Mononuclear cell (primary cell): ENCODE measurements around the gene RPF1. TPM values are rescaled to one million over a fixed set of nuclear protein-coding genes. Genes with fewer than 3 reads are reported as not detected.

Experiments used
- H3K27me3 ChIP-seq: 2 replicates; pipeline ENCODE4 v1.6.0; 2011; ENCODE audit warnings: low read length, control low read depth; ENCODE audit not compliant: insufficient read depth
- H3K4me1 ChIP-seq: 2 replicates; pipeline ENCODE4 v1.5.1; 2011; ENCODE audit warnings: mild to moderate bottlenecking, low read length, control low read depth; ENCODE audit not compliant: insufficient read depth
- H3K4me3 ChIP-seq: 2 replicates; pipeline ENCODE4 v1.5.1; 2011; ENCODE audit warnings: mild to moderate bottlenecking, low read length, moderate library complexity
- H3K9me3 ChIP-seq: 2 replicates; pipeline ENCODE4 v1.5.1; 2011; ENCODE audit warnings: low read depth, mild to moderate bottlenecking, control low read depth, low read length
- total RNA-seq: library from RNA; depleted of rRNA; stranded (reverse); fragments of >200 nt; gene quantifications from one replicate; pipeline ENCODE4 v1.2.3, GENCODE V29; 2012

The RPF1 gene
- total RNA-seq, 1 donor = 95.8 TPM

DNA sequence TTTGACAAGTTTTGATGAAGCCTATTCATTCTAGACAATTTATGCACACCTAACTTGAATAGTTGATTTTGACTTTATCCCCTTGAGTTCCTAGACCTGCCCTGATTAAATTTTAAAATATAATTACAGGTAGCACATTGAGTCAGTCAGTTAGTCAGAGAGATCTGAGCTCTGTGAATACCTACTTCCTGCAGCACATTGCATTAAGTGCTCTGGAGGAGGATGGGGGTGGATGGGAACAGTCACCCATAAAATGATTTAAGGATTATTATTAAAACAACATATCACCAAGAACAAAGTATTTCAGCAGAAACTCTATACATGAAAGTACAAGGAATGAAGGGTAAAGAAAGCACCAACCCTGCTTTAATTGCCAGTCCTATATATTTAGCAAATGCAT, 11.8 kb upstream of the RPF1 start:
- Histone ChIP-seq H3K9me3 (no peaks in the 10 kb centered on the region), H3K4me3 (no peak overlapping the region), H3K27me3 (peaks cover 40% of the 10 kb centered on the region), H3K4me1 (no peaks in the 10 kb centered on the region)

DNA sequence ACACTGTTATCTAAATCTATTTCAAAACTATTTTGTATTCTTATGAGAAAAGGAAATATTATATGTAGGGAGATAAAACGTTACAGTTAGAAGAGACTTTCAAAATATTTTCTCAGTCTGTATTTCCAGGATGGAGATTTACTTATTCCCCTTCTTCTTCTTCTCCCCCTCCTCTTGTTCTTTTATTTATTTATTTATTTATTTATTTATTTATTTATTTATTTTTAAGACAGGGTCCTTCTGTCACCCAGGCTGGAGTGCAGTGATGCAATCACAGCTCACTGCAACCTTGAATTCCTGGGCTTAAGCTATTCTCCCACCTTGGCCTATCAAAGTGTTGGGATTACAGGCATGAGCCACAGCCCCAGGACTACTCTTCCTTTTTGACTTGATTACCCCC, 2.8 kb upstream of the RPF1 start:
- H3K27me3 ChIP-seq = peaks cover 37% of the 10 kb centered on the region
- H3K9me3 ChIP-seq = no peaks in the 10 kb centered on the region
- no peak overlapping the region for H3K4me3 ChIP-seq
- peaks cover 18% of the 10 kb centered on the region for H3K4me1 ChIP-seq

DNA sequence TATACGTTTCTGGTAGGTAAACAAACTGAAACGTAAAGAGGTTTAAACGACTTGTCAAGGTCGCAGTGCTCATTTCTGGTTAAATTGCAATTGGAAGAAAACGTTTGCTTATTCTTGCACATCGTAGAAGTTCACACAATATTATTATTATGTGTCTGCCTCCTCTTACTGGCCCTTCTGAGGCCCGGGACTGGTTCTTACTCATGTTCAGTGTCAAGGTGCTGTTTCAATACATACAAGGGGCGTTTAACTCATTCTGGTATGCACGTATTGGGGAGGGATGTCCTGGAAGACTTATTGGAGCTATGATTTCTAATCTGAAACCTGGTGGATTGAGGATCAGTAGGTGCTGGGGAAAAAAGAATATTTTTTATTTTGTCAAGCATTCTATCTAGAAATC, 932 bp downstream of the RPF1 start:
- peaks cover 10% of the 10 kb centered on the region for H3K27me3 ChIP-seq
- peak overlapping the region; percentile 64 for H3K4me3 ChIP-seq
- H3K4me1 ChIP-seq = peaks cover 23% of the 10 kb centered on the region
- H3K9me3 ChIP-seq = no peaks in the 10 kb centered on the region

DNA sequence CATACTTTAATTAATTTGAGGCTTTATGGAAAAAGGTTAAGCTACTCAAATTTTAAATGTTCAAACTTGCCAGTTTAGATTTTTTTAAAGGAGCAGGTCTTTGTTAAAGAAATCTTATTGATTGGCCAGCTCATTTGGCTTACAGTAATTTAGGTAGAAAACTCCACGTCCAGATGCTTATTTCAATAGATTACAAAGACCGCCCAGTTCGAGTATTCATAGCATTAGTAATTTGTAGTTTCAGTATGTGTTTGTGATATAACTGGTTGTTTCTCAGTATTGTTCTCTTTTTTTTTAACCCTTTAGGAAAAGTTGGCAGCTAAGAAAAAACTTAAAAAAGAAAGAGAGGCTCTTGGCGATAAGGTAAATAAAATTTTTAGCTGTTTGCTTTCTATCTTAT, 1.6 kb downstream of the RPF1 start:
- Histone ChIP-seq H3K9me3 (no peaks in the 10 kb centered on the region), H3K4me3 (no peak overlapping the region), H3K4me1 (peaks cover 25% of the 10 kb centered on the region), H3K27me3 (peaks cover 9% of the 10 kb centered on the region)

DNA sequence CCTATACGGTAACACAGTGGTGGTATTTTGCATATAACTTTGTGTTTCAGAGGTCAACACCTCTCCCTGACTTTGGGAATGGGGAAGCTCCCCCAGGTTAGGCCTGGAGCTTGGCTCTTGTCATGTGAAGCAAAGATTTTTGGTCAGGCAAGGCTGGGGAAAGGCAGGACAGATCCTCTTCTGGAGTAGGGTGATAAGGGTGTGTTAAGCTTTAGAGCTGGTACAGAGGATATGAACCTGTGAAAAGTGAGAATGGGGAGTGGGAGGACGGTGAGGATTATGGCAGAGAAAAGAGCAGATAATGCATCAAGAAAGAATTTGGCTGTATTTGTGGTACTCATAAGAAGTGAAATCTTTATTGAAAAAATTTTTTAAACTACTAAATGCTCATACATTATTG, 2.3 kb downstream of the RPF1 start:
- H3K4me3 ChIP-seq = no peak overlapping the region
- peaks cover 8% of the 10 kb centered on the region for H3K27me3 ChIP-seq
- peaks cover 25% of the 10 kb centered on the region for H3K4me1 ChIP-seq
- no peaks in the 10 kb centered on the region for H3K9me3 ChIP-seq

DNA sequence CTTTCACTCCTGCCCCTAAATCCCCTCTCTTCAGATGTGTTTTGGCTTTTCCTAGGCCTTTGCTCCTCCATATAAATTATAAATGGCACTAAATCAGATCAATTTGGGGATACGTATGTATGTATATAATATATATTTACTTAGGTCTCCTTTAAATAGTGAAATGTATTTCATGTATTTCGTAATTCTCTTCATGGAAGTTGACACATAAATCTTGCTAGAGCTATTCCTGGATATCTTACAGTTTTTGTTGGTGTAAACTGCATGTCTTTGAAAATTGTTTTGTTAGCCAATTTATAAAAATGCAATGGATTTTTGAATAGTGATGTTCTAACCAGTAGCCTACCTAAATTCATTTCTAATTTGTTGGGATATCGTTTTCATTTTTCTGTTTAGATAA, 9.0 kb downstream of the RPF1 start:
- no peak overlapping the region for H3K4me3 ChIP-seq
- H3K9me3 ChIP-seq = no peaks in the 10 kb centered on the region
- peaks cover 4% of the 10 kb centered on the region for H3K4me1 ChIP-seq
- no peaks in the 10 kb centered on the region for H3K27me3 ChIP-seq

DNA sequence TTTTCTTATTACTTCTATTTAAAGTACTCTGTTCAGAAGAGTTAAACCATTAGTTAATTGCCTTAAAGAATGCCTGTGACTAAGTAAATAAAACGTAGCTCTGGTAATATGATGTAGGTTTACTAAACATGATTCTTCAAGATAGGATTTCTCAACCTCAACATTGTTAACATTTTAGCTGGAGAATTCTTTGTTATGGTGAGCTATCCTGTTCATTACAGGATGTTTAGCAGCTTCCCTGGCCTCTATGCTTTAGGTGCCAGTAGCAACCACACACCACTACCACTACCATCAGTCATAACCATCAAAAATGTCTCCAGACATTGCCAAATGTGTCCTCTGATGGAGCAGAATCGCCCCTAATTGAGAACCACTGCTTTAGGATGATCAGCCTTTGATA, 10.7 kb downstream of the RPF1 start:
- Histone ChIP-seq H3K4me1 (peaks cover 4% of the 10 kb centered on the region), H3K27me3 (no peaks in the 10 kb centered on the region), H3K4me3 (no peak overlapping the region), H3K9me3 (no peaks in the 10 kb centered on the region)

DNA sequence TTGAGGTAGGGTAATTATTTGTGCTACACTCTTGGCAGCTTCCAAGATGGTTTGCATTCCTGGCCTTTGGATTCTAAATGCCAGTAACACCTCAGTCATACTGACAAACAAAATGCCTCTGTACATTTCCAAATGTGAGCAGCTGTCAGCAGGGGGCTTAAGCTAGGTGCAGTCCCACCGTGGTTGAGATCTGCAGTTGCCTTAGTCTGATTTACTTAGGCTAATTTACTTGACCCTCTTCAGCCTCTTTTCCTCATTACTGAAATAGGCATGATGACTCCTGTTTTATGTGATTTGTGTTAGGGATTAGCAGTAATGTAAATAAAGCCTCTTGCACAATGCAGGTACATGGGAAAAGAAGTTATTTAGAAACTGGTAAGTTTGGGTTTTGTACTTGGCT, 13.7 kb downstream of the RPF1 start:
- Histone ChIP-seq H3K4me3 (no peak overlapping the region), H3K27me3 (no peaks in the 10 kb centered on the region), H3K4me1 (no peaks in the 10 kb centered on the region), H3K9me3 (no peaks in the 10 kb centered on the region)

DNA sequence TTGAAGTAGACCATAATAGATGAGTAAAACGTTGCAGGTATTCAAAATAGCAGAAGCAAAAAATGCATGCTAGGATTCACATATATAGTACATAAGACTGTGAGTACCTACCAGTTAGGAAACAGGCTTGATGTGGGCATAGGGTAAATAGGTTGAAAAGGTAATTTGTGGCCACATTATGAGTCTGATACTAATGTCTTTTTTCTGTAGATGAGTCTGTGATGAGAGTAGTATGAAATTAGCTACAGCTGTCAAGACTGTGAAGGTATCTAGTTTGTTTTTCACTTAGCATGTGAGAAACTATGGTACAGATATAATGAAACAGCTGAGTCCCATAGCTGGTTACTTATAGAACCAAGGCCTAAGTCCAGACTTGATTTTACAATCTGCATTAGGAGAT, 14.7 kb downstream of the RPF1 start:
- H3K4me1 ChIP-seq = no peaks in the 10 kb centered on the region
- no peak overlapping the region for H3K4me3 ChIP-seq
- H3K27me3 ChIP-seq = no peaks in the 10 kb centered on the region
- no peaks in the 10 kb centered on the region for H3K9me3 ChIP-seq

DNA sequence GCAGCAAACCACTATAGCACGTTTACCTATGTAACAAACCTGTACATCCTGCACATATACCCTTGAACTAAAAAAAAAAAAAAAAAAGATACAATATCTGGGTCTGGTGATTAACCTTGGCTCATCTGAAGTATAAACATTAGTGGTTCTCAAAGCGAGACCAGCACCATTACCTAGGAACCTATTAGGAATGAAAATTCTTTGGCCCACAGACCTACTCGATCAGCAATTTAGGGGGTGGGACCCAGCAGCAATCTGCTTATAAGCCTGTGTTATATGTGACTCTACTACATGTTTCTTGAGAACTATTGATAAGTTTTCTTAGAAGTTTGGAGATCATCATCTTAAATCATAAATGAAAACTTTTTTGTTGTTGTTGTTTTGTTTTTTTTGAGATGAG, 17.4 kb downstream of the RPF1 start:
- no peaks in the 10 kb centered on the region for H3K9me3 ChIP-seq
- H3K4me1 ChIP-seq = peaks cover 1% of the 10 kb centered on the region
- H3K4me3 ChIP-seq = no peak overlapping the region
- H3K27me3 ChIP-seq = no peaks in the 10 kb centered on the region

DNA sequence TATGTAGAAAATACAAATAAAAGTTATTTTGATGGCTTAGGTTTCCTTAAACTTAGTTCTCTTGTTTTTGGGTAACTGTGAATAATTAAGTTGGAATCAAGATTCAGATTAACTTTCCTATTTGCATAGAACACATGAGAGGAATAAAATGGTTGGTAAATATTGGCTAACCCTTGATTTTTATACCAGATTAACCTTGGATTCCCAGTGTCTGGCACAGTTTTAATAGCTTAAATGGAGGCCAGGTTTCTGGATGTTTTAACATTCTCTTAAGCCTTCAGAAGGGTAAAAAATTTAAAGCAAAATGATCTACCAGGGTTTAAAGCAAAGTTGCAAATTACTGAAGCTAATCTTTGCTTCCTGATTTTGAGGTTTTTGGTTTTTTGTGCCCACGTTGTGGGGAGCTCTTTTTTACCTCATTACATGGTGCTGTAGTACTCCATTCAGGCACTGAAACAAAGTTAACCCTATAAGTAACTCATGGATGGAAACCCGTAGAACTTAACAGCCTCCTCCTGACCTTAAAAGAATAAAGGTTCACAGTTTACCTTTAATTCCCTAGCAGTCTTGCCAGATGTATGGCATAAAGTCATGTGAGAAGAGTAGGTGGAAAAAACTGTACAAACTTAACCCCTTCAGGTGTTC, 18.7 kb downstream of the RPF1 start:
- Histone ChIP-seq H3K4me1 (peaks cover 5% of the 10 kb centered on the region), H3K4me3 (no peak overlapping the region), H3K9me3 (no peaks in the 10 kb centered on the region), H3K27me3 (no peaks in the 10 kb centered on the region)

DNA sequence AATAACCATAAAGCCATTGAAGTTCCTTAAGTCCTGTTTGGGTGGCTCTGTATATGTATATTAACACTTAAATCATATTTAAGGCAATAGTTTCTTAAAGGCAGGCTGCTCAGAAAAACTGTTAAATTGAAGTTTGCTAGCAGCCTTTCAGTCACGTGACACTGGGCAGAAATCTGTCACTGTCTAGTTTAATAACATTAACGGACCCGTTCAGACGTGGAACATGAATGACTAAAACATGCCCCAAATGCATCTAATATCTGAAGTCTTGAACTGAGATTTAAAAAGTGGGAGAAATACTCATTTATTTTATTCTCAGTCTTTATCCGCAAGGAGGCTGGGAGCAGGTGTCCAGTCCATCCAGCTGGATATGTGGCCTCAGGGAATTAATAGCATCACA, 23.9 kb downstream of the RPF1 start:
- no peak overlapping the region for H3K4me3 ChIP-seq
- H3K27me3 ChIP-seq = no peaks in the 10 kb centered on the region
- H3K9me3 ChIP-seq = no peaks in the 10 kb centered on the region
- peaks cover 30% of the 10 kb centered on the region for H3K4me1 ChIP-seq

DNA sequence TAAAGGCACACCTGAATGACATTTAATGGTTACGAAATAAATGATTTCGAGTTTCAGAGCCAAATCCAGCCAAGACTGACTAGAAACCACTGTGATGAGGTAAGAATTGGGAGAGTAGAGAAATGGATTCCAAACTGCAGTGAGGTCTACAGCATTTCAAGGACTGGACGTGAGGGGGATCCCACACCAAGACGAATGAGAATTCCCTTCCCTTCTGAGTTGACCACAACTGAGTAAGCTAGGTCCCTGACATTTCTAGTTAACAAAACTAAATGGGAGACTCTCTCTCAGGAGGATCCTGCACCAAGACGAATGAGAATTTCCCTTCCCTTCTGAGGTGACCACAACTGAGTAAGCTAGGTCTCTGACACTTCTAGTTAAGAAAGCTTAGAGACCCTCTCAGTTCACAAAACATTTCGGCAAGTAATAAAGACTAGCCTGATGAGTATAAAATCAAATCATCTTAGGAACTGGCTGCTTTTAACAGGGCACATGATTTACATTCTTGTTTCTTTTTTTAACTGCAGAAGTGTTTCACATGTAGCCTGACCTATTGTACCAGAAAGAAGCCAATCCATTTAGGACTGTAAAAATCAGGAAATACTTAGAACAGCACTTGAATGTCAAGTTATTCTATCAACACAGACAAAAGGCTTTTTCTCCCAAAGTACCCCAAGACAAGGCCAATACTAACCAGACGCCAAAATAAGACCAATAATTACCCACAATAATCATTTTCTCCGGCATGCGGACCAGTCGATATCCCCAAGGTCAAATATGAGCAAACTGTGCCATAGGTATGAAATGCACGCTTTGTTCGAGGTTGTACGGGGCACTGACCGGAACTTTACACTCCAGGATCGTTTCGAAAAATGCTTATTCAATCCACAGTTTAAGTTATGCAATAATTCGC, 25.8 kb downstream of the RPF1 start:
- H3K27me3 ChIP-seq = no peaks in the 10 kb centered on the region
- H3K9me3 ChIP-seq = no peaks in the 10 kb centered on the region
- H3K4me1 ChIP-seq = peaks cover 30% of the 10 kb centered on the region
- H3K4me3 ChIP-seq = peak overlapping the region; percentile 94

DNA sequence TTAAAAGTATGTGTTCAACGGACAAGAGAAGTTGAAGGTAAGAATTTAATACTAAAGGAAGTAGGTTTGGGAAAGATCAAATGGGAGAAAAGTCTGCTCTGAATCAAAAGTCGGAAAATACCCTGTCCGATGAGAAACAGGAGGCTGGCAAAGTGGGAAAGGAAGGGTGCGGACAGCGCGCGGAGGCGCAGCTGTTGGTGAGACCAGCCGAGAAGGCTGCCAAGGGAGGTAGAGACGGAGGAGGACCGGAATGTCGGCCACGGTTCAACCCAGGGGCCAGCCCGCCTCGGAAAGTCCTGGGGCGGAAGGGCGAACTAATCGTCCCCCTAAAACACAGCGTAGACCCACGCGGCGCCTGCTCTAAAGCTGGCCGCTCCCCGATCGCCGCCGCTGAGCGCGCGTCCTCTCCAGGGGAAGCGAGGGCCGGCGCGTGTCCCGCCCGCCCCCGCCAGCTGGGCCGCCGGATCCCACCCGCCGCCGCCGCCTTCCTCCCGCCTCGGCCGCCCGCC, 26.5 kb downstream of the RPF1 start:
- Histone ChIP-seq H3K9me3 (no peaks in the 10 kb centered on the region), H3K4me3 (peak overlapping the region; percentile 94), H3K4me1 (peaks cover 30% of the 10 kb centered on the region), H3K27me3 (no peaks in the 10 kb centered on the region)

DNA sequence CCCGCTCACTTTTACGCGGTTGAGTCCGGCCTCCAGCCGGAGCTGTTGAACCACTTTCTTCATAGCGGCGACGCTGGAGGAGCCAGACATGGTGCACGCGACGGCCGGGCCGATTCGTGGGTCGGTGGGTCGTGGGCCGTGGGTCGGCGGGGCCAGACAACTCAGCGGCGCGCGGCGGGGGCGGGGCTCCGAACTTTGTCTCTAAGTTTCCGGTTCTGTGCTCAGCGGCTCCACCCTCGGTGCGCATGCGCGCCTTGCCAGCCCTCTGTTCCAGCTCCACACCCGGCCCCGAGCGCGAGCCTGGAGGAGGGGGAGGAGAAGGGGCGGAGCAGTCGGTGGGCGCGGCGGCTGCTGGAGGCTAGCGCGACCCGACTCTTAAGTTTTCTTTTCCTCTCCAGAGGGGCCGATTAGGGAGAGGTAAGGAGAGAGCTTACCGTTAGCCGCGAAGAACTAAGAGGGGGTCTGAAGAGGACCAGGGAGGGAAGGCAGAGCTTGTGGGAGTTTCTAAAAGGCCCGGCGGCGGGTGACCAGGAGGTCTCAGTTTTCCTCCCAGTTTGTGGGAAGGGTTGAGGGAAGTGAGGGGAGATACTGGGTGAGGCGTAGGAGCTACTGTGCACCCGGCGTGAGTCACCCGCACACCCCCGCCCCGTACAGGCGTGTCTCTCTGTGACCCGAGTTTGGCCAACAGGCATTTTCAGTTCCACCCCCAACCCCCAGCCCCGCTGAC, 27.1 kb downstream of the RPF1 start, which contains the start of the genes GNG5 and SPATA1:
Gene GNG5 (minus strand): TSS at position 580 of the 727 bp plus-strand sequence. CDS start 490 bp downstream, at position 90.
Gene SPATA1 (plus strand): TSS at position 385 of the 727 bp plus-strand sequence. CDS start 9,974 bp downstream, outside the sequence.
- Histone ChIP-seq H3K27me3 (no peaks in the 10 kb centered on the region), H3K9me3 (no peaks in the 10 kb centered on the region), H3K4me1 (peaks cover 30% of the 10 kb centered on the region), H3K4me3 (peak within 1 kb of the TSS; percentile 94)
